ENCODE measurements around the gene EHBP1.

Gene EHBP1

DNA sequence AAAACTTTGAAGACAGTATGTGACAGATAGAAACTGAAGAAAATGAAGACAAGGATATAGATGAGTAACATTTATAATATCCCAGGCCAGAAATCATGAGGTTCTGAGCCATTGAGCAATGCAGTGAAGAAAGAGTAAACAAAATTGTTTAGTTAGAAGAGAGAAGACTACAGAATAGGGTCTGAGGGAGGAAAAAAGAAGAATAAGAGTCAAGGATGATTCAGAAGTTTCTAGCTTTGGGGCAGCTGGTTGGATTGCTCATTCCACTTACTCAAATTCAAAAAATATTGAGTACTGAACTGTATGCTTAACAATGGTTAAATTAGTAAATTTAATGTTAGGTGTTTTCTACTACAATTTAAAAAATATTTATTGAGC, 190.1 kb downstream of the EHBP1 start:
- no peak for DNase-seq

DNA sequence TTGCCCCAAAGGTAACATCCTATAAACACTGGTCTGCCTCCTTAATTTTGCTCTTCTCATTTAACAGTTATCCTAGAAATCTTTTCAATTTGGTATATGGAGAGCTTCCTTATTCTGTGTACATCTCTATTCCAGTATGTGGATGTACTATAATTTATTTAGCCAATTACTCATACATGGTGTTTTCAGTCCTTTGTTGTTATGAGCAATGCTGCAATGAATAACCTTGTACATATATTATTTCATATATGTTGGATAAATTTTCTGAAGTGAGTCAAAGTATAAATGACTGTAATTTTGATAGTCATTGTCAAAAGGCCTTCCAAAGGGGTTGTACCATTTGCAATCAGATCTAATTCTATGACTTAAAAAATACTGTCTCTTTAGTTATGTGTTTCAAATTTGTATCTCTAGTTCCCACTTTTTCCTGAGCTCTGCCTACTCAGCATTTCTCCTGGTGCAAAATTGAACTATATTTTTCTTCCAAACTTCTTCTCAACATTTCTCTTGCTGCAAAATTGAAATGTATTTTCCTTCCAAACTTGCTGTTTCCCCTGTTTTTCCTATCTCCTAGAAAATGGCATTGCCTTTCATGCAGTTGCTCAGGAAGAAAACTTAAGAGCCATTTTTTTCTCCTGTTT, 191.8 kb downstream of the EHBP1 start:
- no peak for DNase-seq

DNA sequence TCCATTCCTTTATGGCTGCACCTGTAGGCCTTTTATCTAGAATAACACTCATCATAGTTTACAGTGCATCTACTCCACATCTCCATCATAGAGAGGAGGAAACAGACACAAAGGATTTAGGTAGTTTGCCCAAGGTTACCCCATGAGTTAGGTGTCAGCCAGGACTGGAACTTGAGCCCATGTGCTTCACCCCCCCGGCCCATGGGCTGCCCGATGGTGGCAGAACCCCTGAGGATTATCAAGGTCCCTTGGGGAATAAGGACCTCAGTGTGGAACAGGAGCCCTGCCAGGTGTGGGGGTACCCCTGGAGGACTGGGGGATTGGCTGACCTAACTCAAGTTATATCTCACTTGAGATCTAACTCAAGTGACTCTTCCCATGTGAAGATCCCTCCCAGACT, 198.8 kb downstream of the EHBP1 start:
- DNase-seq = no peak

DNA sequence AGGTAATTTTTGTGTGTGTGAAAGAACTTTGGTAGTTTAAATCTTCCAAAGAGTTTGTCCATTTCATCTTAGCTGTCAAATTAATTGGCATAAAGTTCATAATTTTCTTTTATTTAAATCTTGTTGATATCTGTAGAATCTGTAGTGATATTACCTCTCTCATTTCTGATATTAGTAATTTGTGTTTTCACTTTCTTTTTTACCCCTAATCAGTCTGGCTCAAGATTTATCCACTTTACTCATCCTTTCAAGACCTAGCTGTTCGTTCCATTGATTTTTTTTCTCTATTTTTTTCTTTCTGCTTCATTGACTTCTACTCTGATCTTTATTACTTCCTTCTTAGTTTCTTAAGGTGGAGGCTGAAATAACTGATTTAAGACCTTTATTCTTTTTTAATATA, 202.6 kb downstream of the EHBP1 start:
- DNase-seq = no peak

DNA sequence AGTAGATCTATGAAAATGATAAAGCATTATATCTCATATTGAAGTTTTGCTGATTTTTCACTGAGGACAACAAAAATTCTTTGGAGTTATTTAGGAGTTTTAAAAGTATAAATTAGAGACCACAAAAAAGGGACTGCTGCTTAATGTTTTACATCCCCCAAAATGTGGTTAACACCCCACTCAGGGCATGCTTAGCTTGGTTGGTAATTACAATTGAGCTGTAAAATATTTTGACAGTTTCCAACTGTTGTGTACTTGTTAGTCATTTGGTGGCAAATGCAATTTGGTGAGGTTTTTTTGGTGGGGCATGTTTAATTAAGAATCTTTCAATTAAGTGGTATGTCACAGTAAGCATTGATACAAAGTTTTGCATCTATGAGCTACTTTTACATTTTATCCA, 207.8 kb downstream of the EHBP1 start:
- DNase-seq = no peak

DNA sequence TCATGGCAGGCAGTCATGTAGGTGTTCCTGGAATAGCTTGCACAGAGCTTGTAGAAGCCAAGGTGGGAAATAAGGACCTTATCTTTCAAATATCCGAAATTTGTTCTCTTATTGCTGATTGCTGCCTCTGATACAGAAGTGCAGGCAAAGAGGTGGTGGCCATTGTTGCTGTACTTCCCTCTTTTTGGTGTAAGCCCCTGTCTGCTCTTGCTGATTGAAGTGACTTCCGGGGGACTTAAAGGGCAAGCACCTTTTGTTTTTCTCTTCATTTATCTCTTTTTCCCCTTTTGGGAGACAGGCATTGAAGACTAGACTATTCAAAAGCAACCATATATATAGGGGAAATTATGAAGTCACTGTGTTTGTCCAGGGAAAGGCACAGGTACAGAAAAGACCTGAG, 213.5 kb downstream of the EHBP1 start:
- DNase-seq = peak in 1 of 2 experiments; percentile 22

DNA sequence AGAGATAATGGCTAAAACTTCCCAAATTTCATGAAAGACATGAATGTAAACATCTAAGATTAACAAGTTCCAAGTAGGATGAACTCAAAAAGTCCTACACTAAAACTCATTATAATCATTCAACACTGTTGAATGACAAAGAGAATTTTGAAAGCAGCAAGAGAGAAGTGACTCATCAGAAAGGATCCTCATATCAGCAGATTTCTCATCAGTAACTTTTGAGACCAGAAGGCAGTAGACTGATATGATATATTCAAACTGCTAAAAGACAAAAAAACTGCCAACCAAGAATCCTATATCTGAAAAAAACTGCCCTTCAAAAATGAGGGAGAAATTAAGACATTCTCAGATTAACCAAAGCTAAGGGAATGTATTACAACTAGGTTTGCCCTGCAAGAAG, 214.6 kb downstream of the EHBP1 start:
- no peak for DNase-seq

DNA sequence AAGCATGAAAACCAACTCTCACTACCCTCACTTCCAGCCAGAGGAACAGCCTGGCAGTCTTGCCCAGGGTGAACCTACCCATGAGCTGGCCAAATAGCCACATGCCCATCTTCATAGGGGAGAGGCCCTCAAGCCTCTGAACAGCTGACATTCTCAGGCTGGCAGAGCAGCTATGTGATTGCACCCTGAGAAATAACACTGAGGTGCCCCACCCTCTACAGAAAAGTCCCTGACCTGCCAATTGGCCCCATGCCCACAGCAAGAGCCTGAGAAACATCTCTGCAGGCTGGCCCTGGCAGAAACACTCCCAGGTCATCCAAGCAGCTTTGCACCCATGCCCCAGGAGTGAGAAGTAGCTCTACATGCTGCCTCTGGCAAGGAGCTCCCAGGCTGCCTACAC, 217.7 kb downstream of the EHBP1 start:
- no peak for DNase-seq

DNA sequence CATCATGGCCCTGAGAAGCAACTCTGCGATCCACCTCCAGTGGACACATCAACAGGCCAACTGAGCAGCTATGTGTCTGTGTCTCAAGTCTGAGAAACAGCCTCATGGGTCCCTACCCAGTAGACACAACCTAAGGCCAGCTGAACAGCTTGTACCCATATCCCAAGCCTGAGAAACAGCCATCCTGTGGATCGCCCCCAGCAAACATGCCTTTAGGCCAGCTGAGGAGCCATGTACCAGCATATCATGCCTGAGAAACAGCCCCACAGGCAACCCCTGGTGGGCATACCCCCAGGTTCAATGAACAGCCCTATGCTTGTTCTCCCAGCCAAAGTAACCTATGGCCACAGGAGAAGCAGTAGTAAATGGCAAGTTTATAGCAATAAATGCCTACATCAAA, 218.4 kb downstream of the EHBP1 start:
- DNase-seq = no peak

DNA sequence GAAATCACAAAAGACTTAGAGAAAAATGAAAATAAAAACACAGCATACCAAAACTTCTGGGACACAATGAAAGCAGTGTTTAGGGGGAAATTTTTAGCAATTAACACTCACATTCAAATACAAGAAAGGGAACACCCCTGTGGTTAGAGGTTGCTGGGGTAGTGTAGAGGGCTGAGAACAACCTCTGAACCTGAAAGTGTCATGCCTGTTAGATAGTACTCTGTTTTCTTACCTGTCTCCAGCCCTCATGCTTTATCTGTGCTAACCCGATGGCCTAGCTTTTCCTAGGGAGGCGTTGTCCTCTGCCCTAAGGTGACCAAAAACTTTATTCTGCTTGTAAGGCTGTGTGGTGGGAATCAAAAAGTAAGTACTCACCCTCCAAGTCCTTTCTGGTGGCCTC, 222.5 kb downstream of the EHBP1 start:
- DNase-seq = no peak

DNA sequence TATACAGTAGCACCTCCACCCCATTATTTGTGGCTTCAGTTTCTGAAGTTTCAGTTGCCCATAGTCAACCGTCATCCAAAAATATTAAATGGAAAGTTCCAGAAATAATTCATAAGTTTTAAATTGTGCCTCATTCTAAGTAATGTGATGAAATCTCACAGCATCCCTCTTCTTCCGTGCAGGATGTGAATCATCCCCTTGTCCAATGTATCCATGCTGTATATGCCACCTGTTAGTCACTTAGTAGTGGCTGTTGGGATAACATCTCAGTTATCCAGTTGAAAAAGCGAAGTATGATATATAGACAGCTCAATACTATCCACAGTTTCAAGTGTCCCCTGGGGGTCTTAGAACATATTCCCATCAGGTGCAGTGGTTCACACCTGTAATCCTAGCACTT, 226.0 kb downstream of the EHBP1 start:
- DNase-seq = no peak

DNA sequence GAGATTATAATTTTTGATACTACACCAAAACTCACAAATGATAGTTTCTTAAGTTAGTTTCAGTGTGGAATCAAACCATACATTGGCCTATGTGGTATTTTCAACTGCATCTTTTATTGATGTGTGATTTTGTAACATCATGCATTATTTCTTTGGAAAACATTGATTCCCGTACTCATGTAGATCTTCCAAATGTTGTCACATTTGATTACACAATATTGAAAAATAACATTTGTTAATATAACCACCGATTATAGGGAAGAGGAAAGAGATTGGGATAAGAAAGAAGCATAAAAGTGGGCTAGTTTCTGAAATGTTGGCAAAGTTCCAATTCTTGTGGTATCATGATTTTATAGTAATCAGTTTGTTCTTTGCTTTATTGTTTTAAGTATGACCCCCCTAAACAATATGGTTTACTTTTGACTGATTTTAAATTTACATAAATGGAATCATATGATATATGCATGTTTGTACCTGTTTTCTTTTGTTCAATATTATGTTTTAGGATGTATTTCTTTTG, 227.9 kb downstream of the EHBP1 start:
- DNase-seq = no peak

DNA sequence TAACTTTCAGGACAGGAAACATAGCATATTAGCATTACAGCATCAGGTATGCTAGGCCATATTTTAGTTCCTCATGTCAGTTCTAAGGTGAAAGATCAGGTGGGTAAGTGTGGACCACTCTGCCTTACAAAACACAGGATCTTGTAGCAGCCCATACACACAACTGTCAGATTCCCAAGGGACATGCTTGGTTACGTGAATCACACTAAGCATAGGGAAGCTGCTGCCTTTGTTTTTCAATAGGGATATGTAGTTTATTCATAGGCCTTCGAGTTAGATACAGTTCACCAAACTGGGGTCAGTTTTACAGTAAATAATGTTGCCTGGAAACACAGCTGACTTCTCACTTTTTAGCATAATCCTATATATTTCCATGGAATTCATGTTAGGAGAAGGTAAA, 229.0 kb downstream of the EHBP1 start:
- DNase-seq = no peak

DNA sequence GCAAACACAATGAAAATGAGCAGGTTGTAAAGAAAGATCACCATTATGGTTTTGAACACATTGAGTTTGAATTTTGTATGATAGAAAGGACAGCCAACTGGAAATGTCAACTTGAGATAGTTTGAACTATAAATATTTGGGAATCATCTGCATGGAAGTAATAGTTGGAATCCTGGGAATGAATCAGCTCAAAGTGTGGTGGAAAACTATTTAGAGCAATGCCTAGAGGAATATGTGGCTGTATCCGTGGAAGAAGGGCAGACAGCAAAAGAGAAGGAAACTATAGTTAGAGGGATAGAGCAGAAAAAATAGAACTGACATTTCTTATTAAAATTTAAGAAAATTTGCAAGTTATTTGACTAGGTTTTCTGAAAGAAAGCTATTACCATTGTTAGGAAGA, 232.6 kb downstream of the EHBP1 start:
- DNase-seq = no peak

DNA sequence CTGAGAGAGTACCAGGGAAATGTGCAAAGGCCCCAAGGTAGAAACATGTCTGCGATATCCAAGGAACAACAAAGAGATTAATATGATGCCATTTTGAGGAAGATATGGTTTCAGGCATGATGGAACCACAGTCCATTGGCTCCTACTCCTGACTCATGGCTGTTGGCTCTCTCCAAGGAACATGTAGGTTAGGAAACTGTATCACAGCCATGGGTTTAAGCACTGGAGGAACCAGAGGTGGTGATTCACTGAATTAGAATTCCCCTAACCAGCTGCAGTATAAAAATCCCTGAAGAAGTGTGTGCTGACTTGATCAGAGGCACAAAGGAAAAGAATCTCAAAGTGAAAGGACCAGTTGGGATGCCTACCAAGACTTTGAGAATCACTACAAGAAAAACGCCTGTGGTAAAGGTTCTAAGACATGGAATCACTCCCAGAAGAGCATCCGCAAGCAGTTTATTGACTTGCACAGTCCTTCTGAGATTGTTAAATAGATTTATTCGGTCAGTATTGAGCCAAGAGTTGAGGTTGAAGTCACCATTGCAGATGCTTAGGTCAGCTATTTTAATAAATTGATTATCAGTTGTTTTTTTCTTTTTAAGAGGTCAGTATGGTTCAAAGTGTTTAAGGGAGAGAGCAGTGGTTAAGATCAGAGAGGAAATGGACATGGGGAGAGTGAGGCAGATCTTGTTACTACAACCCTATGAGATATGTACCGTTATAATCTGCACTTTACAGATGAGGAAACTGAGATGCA, 234.4 kb downstream of the EHBP1 start:
- DNase-seq = no peak

DNA sequence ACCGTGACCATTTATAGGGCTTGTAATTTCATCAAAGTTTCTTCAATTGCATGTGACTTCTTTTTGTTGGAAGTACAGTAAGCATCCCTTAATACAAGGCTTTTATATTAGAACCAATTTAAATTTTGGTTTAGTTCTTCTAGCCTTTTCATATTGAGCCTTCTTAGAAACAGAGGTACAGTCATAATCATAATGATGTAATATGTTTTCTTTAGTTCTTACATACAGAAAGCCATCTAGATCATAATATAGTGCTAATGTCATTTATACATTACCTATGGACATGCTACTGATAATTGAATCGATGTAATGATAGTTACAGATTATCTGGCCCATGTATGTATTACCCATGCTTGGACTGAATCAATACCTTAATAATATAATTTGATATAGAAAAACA, 235.2 kb downstream of the EHBP1 start:
- no peak for DNase-seq

DNA sequence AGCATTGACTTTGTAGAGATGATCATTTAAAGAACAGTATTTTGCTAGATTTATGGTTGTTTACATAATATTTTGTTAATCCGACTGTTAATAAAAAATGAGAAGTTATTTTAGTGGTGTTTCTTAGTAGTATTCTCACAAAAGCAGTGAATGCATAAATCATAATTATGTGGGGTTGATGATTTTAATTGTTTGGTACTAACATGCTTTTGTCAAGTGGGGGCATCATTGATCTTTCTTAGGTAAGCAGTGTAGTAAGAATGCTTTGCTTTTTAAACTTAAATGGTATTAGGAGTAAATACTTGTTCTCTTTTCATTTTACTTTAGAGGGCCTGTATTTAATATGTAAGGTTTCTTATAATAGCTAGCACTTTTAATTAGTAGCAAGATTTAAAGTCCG, 235.9 kb downstream of the EHBP1 start:
- DNase-seq = no peak

DNA sequence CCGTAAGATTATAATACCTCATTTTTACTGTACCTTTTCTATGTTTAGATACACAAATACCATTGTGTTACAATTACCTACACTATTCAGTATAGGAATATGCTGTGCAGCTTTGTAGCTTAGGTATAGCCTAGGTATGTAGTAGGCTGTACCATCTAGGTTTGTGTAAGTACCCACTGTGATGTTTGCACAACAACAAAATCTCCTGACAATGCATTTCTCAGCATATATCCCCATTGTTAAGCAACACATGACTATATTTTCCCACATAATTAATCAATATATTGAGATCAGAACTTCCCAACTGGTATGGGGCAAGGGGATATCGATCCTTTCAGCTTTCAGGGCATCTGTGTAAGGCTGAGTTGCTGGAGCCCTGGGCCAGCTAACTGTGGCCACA, 238.8 kb downstream of the EHBP1 start:
- DNase-seq = no peak

DNA sequence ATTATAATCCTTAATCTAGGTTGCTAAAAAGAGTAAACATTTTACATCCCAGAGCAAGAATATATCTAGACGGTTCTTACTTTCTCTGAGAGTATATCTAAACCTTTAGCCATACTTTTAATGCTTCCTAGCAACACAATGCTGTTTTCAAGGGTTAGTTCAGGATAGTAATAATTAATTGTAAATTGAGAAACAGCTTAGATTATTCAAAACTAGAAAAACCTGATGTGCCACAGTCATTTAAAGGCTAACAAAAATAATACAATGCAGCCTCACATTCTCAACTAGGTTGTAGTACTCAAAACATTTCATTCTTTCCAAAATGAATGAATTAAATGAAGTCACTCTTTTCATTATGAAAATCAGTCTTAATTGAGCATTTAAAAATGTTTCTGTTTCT, 241.9 kb downstream of the EHBP1 start:
- no peak for DNase-seq

DNA sequence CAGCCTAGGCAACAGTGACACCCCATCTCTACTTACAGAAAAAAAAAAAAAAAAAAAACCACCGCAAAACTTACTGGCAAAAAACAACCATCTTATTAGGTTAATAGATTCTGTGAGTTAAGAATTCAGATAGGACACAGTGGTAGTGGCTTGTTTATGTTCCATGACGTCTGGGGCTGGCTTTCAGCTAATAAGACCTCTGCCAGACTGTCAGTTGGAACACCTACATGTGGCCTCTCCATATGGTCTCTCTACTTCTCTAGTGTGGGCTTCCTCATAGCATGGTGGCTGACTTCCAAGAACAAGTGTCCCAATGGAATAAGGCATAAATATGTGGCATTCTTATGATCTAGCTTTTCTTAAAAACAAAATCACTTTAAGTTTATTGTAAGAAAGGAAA, 251.1 kb downstream of the EHBP1 start:
- DNase-seq = no peak

DNA sequence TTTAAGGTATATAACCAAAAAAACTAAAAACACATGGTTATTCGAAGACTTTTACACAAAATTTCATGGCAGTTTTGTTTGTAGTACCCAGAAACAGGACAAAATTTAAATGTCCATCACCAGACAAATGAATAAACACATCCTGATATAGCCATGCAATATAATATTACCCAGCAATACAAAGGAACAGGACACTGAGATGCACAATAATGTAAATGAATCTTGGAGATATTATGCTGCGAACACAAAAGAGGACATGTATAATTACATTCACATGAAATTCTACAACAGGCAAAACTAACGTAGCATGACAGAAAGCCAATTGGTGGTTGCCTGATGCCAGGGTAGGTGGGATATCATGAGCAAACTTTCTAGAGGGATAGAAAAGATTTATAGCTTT, 252.7 kb downstream of the EHBP1 start:
- no peak for DNase-seq

DNA sequence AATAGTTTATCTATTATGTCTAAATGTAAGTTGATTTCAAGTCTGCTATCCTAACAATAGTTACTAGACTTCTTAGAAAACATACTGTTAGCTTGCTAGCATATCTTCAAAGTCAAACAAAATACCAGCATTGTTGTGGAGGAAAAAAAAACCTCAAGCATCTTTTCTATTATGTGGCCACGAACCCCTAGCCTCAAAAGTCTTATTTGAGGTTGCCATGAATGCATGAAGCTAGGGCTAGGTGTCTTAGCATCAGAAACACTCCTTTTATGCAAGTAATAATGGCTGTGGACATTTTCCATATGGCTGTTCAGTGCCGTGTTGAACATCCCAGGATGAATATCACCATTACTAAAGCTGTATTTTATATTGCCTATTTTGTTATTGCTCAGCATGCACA, 258.5 kb downstream of the EHBP1 start:
- no peak for DNase-seq

DNA sequence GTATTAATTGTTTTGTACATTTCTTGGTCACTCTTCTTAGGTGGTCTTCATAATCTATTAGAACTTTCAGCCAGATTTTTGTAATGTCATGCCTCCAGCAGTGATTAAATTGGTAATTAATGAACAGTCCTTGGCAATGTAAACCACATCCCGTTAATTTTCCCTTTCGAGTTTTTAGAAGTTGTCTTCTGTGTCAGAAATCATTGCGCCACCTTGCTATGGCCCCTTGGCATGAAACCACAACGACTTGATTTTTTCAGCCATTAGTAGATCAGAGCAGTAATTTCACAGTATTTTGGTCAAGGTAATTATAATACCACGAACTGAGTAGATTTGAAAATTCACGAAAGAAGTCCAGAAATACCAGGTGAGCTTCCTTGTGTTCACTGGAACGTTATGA, 259.2 kb downstream of the EHBP1 start:
- DNase-seq = no peak

DNA sequence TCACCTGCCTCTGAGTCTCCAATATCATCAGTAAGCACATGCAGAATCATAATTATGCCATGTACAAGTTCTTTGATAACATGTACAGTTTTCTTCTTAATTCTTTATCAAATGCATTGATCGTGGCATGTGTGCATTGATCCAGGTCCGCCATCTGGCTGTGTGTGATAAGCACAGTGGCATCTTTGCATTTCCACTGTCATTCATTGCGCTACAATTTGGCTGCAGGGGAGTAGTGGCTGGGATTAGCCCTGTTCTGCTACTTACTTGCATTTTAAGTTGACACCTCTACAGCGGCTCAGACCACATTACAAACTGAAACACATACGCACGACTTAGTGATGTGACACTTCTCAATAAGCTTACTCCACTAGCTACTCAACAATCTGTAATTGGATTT, 261.5 kb downstream of the EHBP1 start:
- no peak for DNase-seq

DNA sequence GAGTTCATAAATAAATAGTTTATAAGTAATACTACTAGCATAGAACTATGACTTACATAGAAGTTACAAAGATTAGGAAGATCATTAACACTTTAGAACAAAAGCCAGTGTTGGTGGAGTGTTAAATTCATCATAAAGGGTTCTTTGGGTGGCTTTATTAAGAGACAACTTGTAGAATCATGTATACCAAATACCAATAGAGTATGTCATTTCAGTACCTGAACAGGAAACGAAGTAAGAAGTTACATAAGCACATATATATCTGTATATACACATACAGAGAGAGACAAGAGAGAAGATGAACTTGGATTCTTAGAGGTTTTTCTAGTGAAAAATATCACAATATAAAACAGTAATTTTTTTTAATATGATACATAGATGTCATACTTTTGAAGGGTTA, 262.7 kb downstream of the EHBP1 start:
- no peak for DNase-seq
